SH-SY5Y (cell line): ENCODE results near the gene APOBEC3A.

Source experiments
- GATA2 ChIP-seq: IDR thresholded peaks from 2 replicates; pipeline ENCODE4 v1.6.1; 2011; ENCODE audit warnings: mild to moderate bottlenecking, low read depth, low read length
- GATA3 ChIP-seq: IDR thresholded peaks from 2 replicates; pipeline ENCODE4 v1.6.1; 2011; ENCODE audit warnings: low read depth, mild to moderate bottlenecking, low read length, moderate library complexity

DNA sequence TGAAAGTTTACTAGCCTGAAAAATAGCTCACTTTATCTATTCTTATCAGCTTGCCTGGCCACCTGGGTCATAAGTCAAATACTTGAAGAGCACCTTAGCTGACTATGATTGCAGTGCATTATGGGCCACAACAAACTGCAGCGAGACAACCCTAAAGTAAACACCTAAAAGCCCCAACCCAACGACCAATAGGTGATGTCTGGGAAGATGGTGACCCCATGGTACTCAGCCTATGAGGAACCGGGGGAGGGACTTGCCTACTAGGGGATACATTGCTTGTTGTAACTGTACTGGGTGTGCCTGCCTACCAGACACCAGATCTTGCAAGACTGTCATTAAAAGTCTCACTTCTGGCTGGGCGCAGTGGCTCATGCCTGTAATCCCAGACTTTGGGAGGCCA, 35.6 kb upstream of the APOBEC3A start:
- TF ChIP-seq GATA2 (no peak), GATA3 (no peak)
